Measurements from ENCODE around the gene APBA2. TPM values are rescaled to one million over a fixed set of nuclear protein-coding genes. Genes with fewer than 3 reads are reported as not detected.

Gene APBA2
- total and polyA plus RNA-seq, 2 donors = 6.7 to 15.3 TPM

- Histone ChIP-seq H3K27ac (ENCODE audit: low read depth in 1 of 2, low read length in 1 of 2) (no peak overlapping the region), H3K27me3 (ENCODE audit: control insufficient read depth in 2 of 2, insufficient read depth in 1 of 2, low read length in 1 of 2) (no peaks in the 10 kb centered on the region), H3K4me3 (ENCODE audit: low read length in 2 of 2) (no peak overlapping the region), H3K36me3 (ENCODE audit: control insufficient read depth in 2 of 2, insufficient read depth in 2 of 2, low read length in 1 of 2) (no peaks in the 10 kb centered on the region), H3K4me1 (ENCODE audit: control insufficient read depth in 2 of 2, insufficient read depth in 2 of 2, low read length in 2 of 2) (no peaks in the 10 kb centered on the region), H3K9me3 (ENCODE audit: control insufficient read depth in 2 of 2, insufficient read depth in 1 of 2, low read length in 1 of 2) (peaks cover 0 to 4% of the 10 kb centered on the region in 2 donors)
- DNase-seq (ENCODE audit: low read depth in 6 of 9, low spot score in 9 of 9) = no peak
- WGBS = 81% methylated on average over 2 of the region's 2 CpGs
Observed at GRCh38 chr15:29066838-29067237, 181.1 kb downstream of the APBA2 start.

GRCh38 chr15:29067949-29068348, 182.2 kb downstream of the APBA2 start:
- Histone ChIP-seq H3K9me3 (ENCODE audit: control insufficient read depth in 2 of 2, insufficient read depth in 1 of 2, low read length in 1 of 2) (peaks cover 0 to 4% of the 10 kb centered on the region in 2 donors), H3K27ac (ENCODE audit: low read depth in 1 of 2, low read length in 1 of 2) (no peak overlapping the region), H3K4me1 (ENCODE audit: control insufficient read depth in 2 of 2, insufficient read depth in 2 of 2, low read length in 2 of 2) (no peaks in the 10 kb centered on the region), H3K27me3 (ENCODE audit: control insufficient read depth in 2 of 2, insufficient read depth in 1 of 2, low read length in 1 of 2) (no peaks in the 10 kb centered on the region), H3K36me3 (ENCODE audit: control insufficient read depth in 2 of 2, insufficient read depth in 2 of 2, low read length in 1 of 2) (no peaks in the 10 kb centered on the region), H3K4me3 (ENCODE audit: low read length in 2 of 2) (no peak overlapping the region)
- DNase-seq (ENCODE audit: low read depth in 6 of 9, low spot score in 9 of 9) = no peak
- 90% methylated on average over 7 of the region's 7 CpGs for WGBS

- no peaks in the 10 kb centered on the region for H3K27me3 ChIP-seq (ENCODE audit: control insufficient read depth in 2 of 2, insufficient read depth in 1 of 2, low read length in 1 of 2)
- DNase-seq (ENCODE audit: low read depth in 6 of 9, low spot score in 9 of 9) = no peak
- H3K27ac ChIP-seq (ENCODE audit: low read depth in 1 of 2, low read length in 1 of 2) = no peak overlapping the region
- peaks cover 0 to 4% of the 10 kb centered on the region in 2 donors for H3K9me3 ChIP-seq (ENCODE audit: control insufficient read depth in 2 of 2, insufficient read depth in 1 of 2, low read length in 1 of 2)
- H3K36me3 ChIP-seq (ENCODE audit: control insufficient read depth in 2 of 2, insufficient read depth in 2 of 2, low read length in 1 of 2) = no peaks in the 10 kb centered on the region
- H3K4me3 ChIP-seq (ENCODE audit: low read length in 2 of 2) = no peak overlapping the region
- no peaks in the 10 kb centered on the region for H3K4me1 ChIP-seq (ENCODE audit: control insufficient read depth in 2 of 2, insufficient read depth in 2 of 2, low read length in 2 of 2)
- 94% methylated on average over 17 of the region's 17 CpGs for WGBS
Observed at GRCh38 chr15:29070471-29071231, 184.9 kb downstream of the APBA2 start.

DNA sequence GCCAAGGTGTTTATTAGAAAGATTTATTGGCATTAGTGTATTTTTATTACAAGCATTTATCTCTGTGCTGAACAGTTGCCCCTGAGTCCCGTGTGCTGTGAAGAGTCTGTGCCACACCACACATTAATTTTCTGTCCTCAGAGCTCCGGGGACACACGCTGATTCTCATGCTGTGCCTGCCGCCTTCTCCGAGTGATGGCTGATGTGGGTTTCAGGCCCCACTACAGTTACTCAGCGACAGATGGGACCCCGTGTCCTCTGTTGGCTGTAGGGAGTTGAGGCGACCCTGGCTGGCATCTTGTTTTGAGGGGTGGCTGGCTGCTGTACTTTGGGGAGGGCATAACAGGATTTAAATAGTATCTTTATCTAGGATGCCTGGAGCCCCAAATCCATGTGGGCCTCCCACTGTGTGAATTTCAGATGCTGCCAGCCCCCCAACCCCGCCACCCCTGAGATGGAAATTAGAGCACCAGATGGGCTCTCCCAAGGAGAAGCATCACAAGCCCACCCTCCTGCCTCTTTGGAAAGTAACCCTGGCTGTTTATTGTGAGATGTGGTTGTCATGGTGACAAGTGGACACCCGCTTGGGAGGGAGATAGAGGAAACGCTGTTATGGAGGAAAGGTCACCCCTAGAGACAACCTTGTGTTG, 185.6 kb downstream of the APBA2 start:
- WGBS = 96% methylated on average over 11 of the region's 11 CpGs
- H3K4me3 ChIP-seq (ENCODE audit: low read length in 2 of 2) = no peak overlapping the region
- no peaks in the 10 kb centered on the region for H3K27me3 ChIP-seq (ENCODE audit: control insufficient read depth in 2 of 2, insufficient read depth in 1 of 2, low read length in 1 of 2)
- H3K4me1 ChIP-seq (ENCODE audit: control insufficient read depth in 2 of 2, insufficient read depth in 2 of 2, low read length in 2 of 2) = no peaks in the 10 kb centered on the region
- H3K9me3 ChIP-seq (ENCODE audit: control insufficient read depth in 2 of 2, insufficient read depth in 1 of 2, low read length in 1 of 2) = peaks cover 0 to 4% of the 10 kb centered on the region in 2 donors
- H3K36me3 ChIP-seq (ENCODE audit: control insufficient read depth in 2 of 2, insufficient read depth in 2 of 2, low read length in 1 of 2) = no peaks in the 10 kb centered on the region
- DNase-seq (ENCODE audit: low read depth in 6 of 9, low spot score in 9 of 9) = no peak
- no peak overlapping the region for H3K27ac ChIP-seq (ENCODE audit: low read depth in 1 of 2, low read length in 1 of 2)

DNA sequence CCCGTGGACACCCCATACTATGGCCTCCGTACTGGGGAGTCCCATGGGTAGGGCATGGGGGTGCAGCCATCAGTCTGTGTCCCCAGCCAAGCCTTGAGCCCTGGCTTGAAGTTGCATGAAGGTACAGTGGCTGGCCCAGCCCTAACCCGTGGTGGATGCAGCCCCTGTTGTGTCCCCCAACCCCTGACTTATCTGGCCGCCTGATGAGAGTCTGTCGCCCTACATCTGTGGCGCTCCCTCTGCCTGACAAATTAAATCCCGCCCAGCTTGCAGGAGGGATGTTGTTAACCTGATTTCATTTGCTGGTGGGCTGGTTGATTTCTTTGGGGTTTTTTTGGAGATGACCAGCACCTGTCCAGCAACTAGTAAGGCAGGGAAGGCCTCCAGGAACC, 186.1 kb downstream of the APBA2 start:
- Histone ChIP-seq H3K9me3 (ENCODE audit: control insufficient read depth in 2 of 2, insufficient read depth in 1 of 2, low read length in 1 of 2) (peaks cover 0 to 4% of the 10 kb centered on the region in 2 donors), H3K4me3 (ENCODE audit: low read length in 2 of 2) (no peak overlapping the region), H3K27me3 (ENCODE audit: control insufficient read depth in 2 of 2, insufficient read depth in 1 of 2, low read length in 1 of 2) (no peaks in the 10 kb centered on the region), H3K4me1 (ENCODE audit: control insufficient read depth in 2 of 2, insufficient read depth in 2 of 2, low read length in 2 of 2) (no peaks in the 10 kb centered on the region), H3K27ac (ENCODE audit: low read depth in 1 of 2, low read length in 1 of 2) (no peak overlapping the region), H3K36me3 (ENCODE audit: control insufficient read depth in 2 of 2, insufficient read depth in 2 of 2, low read length in 1 of 2) (no peaks in the 10 kb centered on the region)
- WGBS = 95% methylated on average over 7 of the region's 7 CpGs
- DNase-seq (ENCODE audit: low read depth in 6 of 9, low spot score in 9 of 9) = no peak

DNA sequence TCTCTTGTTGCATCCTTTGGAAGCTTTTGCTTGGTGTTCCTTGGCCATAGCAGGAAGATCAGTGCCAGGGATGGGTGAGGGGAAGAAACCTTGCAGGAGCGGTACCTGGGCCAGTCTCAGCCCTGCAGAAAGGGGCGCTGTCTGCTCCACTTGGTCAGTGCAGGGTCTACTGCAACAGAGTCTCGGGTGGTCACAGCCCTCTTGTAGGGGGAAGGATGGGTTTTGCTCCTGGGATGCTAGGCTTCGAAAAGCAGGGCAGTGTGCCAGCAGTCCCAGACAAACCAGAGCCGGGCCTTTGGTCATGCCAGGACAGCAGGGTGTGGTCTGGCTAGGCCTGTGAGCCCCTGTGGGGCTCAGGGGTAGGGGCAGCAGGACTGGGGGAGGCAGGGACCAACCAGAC, 186.7 kb downstream of the APBA2 start:
- Histone ChIP-seq H3K9me3 (ENCODE audit: control insufficient read depth in 2 of 2, insufficient read depth in 1 of 2, low read length in 1 of 2) (peaks cover 0 to 4% of the 10 kb centered on the region in 2 donors), H3K27ac (ENCODE audit: low read depth in 1 of 2, low read length in 1 of 2) (no peak overlapping the region), H3K4me1 (ENCODE audit: control insufficient read depth in 2 of 2, insufficient read depth in 2 of 2, low read length in 2 of 2) (no peaks in the 10 kb centered on the region), H3K27me3 (ENCODE audit: control insufficient read depth in 2 of 2, insufficient read depth in 1 of 2, low read length in 1 of 2) (no peaks in the 10 kb centered on the region), H3K36me3 (ENCODE audit: control insufficient read depth in 2 of 2, insufficient read depth in 2 of 2, low read length in 1 of 2) (no peaks in the 10 kb centered on the region), H3K4me3 (ENCODE audit: low read length in 2 of 2) (no peak overlapping the region)
- no peak for DNase-seq (ENCODE audit: low read depth in 6 of 9, low spot score in 9 of 9)
- WGBS = 97% methylated on average over 5 of the region's 5 CpGs

DNA sequence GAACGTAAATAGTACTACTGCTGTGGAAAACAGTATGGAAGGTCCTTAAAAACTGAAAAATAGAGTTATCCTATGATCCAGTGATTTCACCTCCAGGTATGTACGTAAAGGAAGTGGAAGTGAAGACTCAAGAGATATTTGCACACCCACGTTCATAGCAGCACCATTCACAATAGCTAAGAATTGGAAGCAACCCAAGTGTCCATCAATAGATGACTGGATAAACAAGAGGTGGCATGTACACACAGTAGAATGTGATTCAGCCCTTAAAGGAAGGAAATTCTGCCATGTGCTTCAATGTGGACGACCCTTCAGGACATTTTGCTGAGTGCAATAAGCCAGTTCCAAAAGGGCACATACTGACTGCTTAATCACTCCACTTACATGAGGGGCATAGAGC, 188.3 kb downstream of the APBA2 start:
- Histone ChIP-seq H3K27ac (ENCODE audit: low read depth in 1 of 2, low read length in 1 of 2) (no peak overlapping the region), H3K4me3 (ENCODE audit: low read length in 2 of 2) (no peak overlapping the region), H3K9me3 (ENCODE audit: control insufficient read depth in 2 of 2, insufficient read depth in 1 of 2, low read length in 1 of 2) (peaks cover 0 to 4% of the 10 kb centered on the region in 2 donors), H3K27me3 (ENCODE audit: control insufficient read depth in 2 of 2, insufficient read depth in 1 of 2, low read length in 1 of 2) (no peaks in the 10 kb centered on the region), H3K36me3 (ENCODE audit: control insufficient read depth in 2 of 2, insufficient read depth in 2 of 2, low read length in 1 of 2) (no peaks in the 10 kb centered on the region), H3K4me1 (ENCODE audit: control insufficient read depth in 2 of 2, insufficient read depth in 2 of 2, low read length in 2 of 2) (no peaks in the 10 kb centered on the region)
- WGBS = 91% methylated on average over 4 of the region's 4 CpGs
- DNase-seq (ENCODE audit: low read depth in 6 of 9, low spot score in 9 of 9) = no peak

GRCh38 chr15:29078541-29078940, 192.8 kb downstream of the APBA2 start:
- Histone ChIP-seq H3K4me3 (ENCODE audit: low read length in 2 of 2) (no peak overlapping the region), H3K27ac (ENCODE audit: low read depth in 1 of 2, low read length in 1 of 2) (no peak overlapping the region), H3K4me1 (ENCODE audit: control insufficient read depth in 2 of 2, insufficient read depth in 2 of 2, low read length in 2 of 2) (no peaks in the 10 kb centered on the region), H3K36me3 (ENCODE audit: control insufficient read depth in 2 of 2, insufficient read depth in 2 of 2, low read length in 1 of 2) (no peaks in the 10 kb centered on the region), H3K27me3 (ENCODE audit: control insufficient read depth in 2 of 2, insufficient read depth in 1 of 2, low read length in 1 of 2) (no peaks in the 10 kb centered on the region), H3K9me3 (ENCODE audit: control insufficient read depth in 2 of 2, insufficient read depth in 1 of 2, low read length in 1 of 2) (no peaks in the 10 kb centered on the region)
- DNase-seq (ENCODE audit: low read depth in 6 of 9, low spot score in 9 of 9) = no peak
- 98% methylated on average over 10 of the region's 10 CpGs for WGBS

DNA sequence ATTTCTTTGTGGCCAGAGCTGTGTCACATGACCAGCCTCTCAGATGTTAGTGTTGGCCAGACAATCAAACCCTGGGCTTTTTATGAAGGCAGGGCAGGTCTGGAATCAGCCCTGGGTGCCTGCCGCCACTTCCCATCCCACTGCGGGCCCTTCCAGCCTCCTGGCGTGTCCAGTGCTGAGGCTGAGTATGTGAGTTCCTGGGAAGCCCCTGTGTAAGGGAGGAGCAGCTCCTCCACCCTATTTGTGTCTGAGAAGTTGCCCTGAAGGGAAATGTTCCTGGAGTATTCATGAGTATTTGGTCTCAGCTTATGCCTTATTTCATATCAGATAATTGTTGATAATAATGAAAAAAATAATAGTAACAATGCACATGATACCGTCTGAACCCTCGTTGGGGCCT, 193.7 kb downstream of the APBA2 start:
- H3K27me3 ChIP-seq (ENCODE audit: control insufficient read depth in 2 of 2, insufficient read depth in 1 of 2, low read length in 1 of 2) = no peaks in the 10 kb centered on the region
- 98% methylated on average over 5 of the region's 5 CpGs for WGBS
- DNase-seq (ENCODE audit: low read depth in 6 of 9, low spot score in 9 of 9) = no peak
- H3K36me3 ChIP-seq (ENCODE audit: control insufficient read depth in 2 of 2, insufficient read depth in 2 of 2, low read length in 1 of 2) = no peaks in the 10 kb centered on the region
- no peak overlapping the region for H3K4me3 ChIP-seq (ENCODE audit: low read length in 2 of 2)
- H3K9me3 ChIP-seq (ENCODE audit: control insufficient read depth in 2 of 2, insufficient read depth in 1 of 2, low read length in 1 of 2) = no peaks in the 10 kb centered on the region
- no peaks in the 10 kb centered on the region for H3K4me1 ChIP-seq (ENCODE audit: control insufficient read depth in 2 of 2, insufficient read depth in 2 of 2, low read length in 2 of 2)
- H3K27ac ChIP-seq (ENCODE audit: low read depth in 1 of 2, low read length in 1 of 2) = no peak overlapping the region
